Left lung (tissue), 10 donors: ENCODE results near the gene MIGA2. TPM values are rescaled to one million over a fixed set of nuclear protein-coding genes. Genes with fewer than 3 reads are reported as not detected.

Experiments
- ATAC-seq: fragments of 200-7000 bp; cut with Tn5 transposase; one replicate; pipeline ENCODE4 v1.9.1; 2020; ENCODE audit warnings: moderate library complexity
- DNase-seq, 4 donors: peaks; one replicate each; pipeline ENCODE4 v3.0.0-alpha.2; 2013 to 2020
- H3K27ac ChIP-seq, 2 donors: fragments of 200-600 bp; sonication (generic) in 1 of 2; one replicate each; pipeline versions ENCODE4 v1.5.0 to v1.8.0; 2020 to 2021
- H3K27me3 ChIP-seq, 2 donors: fragments of 200-600 bp; sonication (generic) in 1 of 2; one replicate each; pipeline versions ENCODE4 v1.5.0 to v1.8.0; 2020 to 2021
- H3K36me3 ChIP-seq, 2 donors: fragments of 200-600 bp; sonication (generic) in 1 of 2; one replicate each; pipeline versions ENCODE4 v1.5.0 to v1.8.0; 2020 to 2021
- H3K4me1 ChIP-seq, 2 donors: fragments of 200-600 bp; one replicate each; pipeline ENCODE4 v1.8.0; 2021
- H3K4me3 ChIP-seq, 2 donors: fragments of 200-600 bp; sonication (generic) in 1 of 2; one replicate each; pipeline versions ENCODE4 v1.5.0 to v1.8.0; 2020 to 2021; ENCODE audit warnings: mild to moderate bottlenecking in 1 of 2
- H3K9me3 ChIP-seq, 2 donors: fragments of 200-600 bp; sonication (generic) in 1 of 2; one replicate each; pipeline versions ENCODE4 v1.5.0 to v1.8.0; 2020 to 2021
- intact Hi-C, 2 donors: fragments of 100-400 bp; cut with DNase I; formaldehyde crosslinking; loops; one replicate each; pipeline versions ENCODE4 v1.11.2 to v1.14.2; 2022
- polyA plus RNA-seq, 6 donors: library from polyadenylated mRNA; unstranded; fragments of 120-200 nt; gene quantifications; one replicate each; pipeline ENCODE4 v1.2.1, GENCODE V29; 2013; ENCODE audit not compliant: insufficient read length in 6 of 6
- total RNA-seq, 2 donors: library from RNA; stranded (reverse); fragmentation: NEBNext Ultra II Directional; extraction: Animal tissue kit (Norgen Biotek cat#: 25700); gene quantifications; one replicate each; pipeline ENCODE4 v1.2.1, GENCODE V29; 2021
- TF ChIP-seq, protein P1 (sequence below), 2 donors: fragments of 200-600 bp; sonication (generic) in 1 of 2; IDR thresholded peaks; one replicate each; pipeline versions ENCODE4 v1.5.0 to v1.8.0; 2021; ENCODE audit warnings: antibody characterized with exemption in 2 of 2
- donor health status: DM: no; HTN: yes; CAD: no.
- donor health status: DM: no; HTN: no; CAD: no.

MIGA2 gene
- total and polyA plus RNA-seq, 8 donors: 15.9 to 28.6 (median 19.3) TPM

GRCh38 chr9:129008469-129008965 lies 27.9 kb upstream of the MIGA2 start:
- H3K4me3 ChIP-seq: no peak overlapping the region
- intact Hi-C loops: no loop called here
- no peaks in the 10 kb centered on the region for H3K27me3 ChIP-seq
- no peaks in the 10 kb centered on the region for H3K9me3 ChIP-seq
- no peak overlapping the region for H3K27ac ChIP-seq
- peaks cover 0 to 99% of the 10 kb centered on the region in 2 donors for H3K36me3 ChIP-seq
- TF ChIP-seq, protein P1, sequence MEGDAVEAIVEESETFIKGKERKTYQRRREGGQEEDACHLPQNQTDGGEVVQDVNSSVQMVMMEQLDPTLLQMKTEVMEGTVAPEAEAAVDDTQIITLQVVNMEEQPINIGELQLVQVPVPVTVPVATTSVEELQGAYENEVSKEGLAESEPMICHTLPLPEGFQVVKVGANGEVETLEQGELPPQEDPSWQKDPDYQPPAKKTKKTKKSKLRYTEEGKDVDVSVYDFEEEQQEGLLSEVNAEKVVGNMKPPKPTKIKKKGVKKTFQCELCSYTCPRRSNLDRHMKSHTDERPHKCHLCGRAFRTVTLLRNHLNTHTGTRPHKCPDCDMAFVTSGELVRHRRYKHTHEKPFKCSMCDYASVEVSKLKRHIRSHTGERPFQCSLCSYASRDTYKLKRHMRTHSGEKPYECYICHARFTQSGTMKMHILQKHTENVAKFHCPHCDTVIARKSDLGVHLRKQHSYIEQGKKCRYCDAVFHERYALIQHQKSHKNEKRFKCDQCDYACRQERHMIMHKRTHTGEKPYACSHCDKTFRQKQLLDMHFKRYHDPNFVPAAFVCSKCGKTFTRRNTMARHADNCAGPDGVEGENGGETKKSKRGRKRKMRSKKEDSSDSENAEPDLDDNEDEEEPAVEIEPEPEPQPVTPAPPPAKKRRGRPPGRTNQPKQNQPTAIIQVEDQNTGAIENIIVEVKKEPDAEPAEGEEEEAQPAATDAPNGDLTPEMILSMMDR (IDR thresholded peaks at IDR 0.05): no peak
- ATAC-seq: no peak
- DNase-seq: peak in 1 of 4 donors; percentile 40
- no peaks in the 10 kb centered on the region for H3K4me1 ChIP-seq

- intact Hi-C loops: no loop called here
- ATAC-seq (no peak), DNase-seq (peak in 1 of 4 donors; percentile 58)
- Histone ChIP-seq H3K27me3 (no peaks in the 10 kb centered on the region), H3K9me3 (no peaks in the 10 kb centered on the region), H3K4me3 (no peak overlapping the region), H3K27ac (no peak overlapping the region), H3K36me3 (peaks cover 0 to 99% of the 10 kb centered on the region in 2 donors), H3K4me1 (no peaks in the 10 kb centered on the region)
- TF ChIP-seq, protein P1 (IDR thresholded peaks at IDR 0.05): no peak
Measured at GRCh38 chr9:129008986-129009583, 27.3 kb upstream of the MIGA2 start.

DNA sequence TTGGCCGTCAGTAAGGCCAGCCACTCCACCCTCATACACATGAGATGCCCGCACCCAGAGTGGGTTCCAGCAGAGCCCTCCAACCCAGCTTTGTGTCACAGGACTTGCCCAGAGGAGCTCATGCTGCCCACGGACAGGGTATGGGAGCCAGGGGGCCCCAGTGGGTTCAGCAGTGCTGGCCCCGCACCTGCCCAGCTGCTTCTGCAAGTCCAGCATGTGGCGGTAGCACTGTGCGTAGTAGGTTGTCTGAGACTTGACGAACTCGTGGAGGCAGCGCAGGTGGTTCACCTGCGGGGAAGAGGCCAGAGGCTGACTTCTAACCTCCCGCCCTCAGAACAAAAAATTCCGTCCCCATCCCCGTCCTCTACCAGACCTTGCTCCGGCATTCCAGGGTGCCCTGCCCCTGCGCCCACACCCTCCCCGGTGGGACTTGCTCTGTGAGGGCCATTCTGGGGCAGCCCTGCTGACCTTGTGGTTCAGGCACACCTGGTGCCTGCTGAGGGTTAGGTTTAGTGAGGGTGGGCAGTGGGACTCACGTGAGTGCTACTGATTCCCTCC lies 26.8 kb upstream of the MIGA2 start:
- DNase-seq: peak in 1 of 4 donors; percentile 66
- no peak overlapping the region for H3K27ac ChIP-seq
- H3K4me1 ChIP-seq: no peaks in the 10 kb centered on the region
- TF ChIP-seq, protein P1 (IDR thresholded peaks at IDR 0.05): no peak
- no peak for ATAC-seq
- peaks cover 0 to 99% of the 10 kb centered on the region in 2 donors for H3K36me3 ChIP-seq
- intact Hi-C loops: no loop called here
- H3K27me3 ChIP-seq: no peaks in the 10 kb centered on the region
- no peaks in the 10 kb centered on the region for H3K9me3 ChIP-seq
- H3K4me3 ChIP-seq: no peak overlapping the region

GRCh38 chr9:129010267-129010975 lies 26.0 kb upstream of the MIGA2 start:
- DNase-seq (peak in 1 of 4 donors; percentile 62), ATAC-seq (no peak)
- TF ChIP-seq, protein P1 (IDR thresholded peaks at IDR 0.05): no peak
- Histone ChIP-seq H3K4me3 (no peak overlapping the region), H3K27ac (no peak overlapping the region), H3K9me3 (no peaks in the 10 kb centered on the region), H3K36me3 (peaks cover 0 to 99% of the 10 kb centered on the region in 2 donors), H3K27me3 (no peaks in the 10 kb centered on the region), H3K4me1 (no peaks in the 10 kb centered on the region)
- intact Hi-C loops: no loop called here

- ATAC-seq (no peak), DNase-seq (peak in 1 of 4 donors; percentile 64)
- Histone ChIP-seq H3K27ac (no peak overlapping the region), H3K36me3 (peaks cover 0 to 95% of the 10 kb centered on the region in 2 donors), H3K4me1 (no peaks in the 10 kb centered on the region), H3K9me3 (no peaks in the 10 kb centered on the region), H3K4me3 (no peak overlapping the region), H3K27me3 (no peaks in the 10 kb centered on the region)
- intact Hi-C loops: no loop called here
- TF ChIP-seq, protein P1 (IDR thresholded peaks at IDR 0.05): no peak
Measured at GRCh38 chr9:129011170-129011569, 25.3 kb upstream of the MIGA2 start.
